ENCODE data around the gene HSP90B1. TPM values are rescaled to one million over a fixed set of nuclear protein-coding genes. Genes with fewer than 3 reads are reported as not detected.

Gene HSP90B1
- total RNA-seq, 1 experiment from 2014 or later = 888 TPM

GRCh38 chr12:103997286-103997900, 67.2 kb downstream of the HSP90B1 start:
- no peaks in the 10 kb centered on the region for H3K36me3 ChIP-seq (ENCODE audit: control insufficient read depth in 1 of 2, insufficient read depth in 2 of 2, low read length in 2 of 2)
- H3K27ac ChIP-seq (ENCODE audit: low read depth, low read length) = no peak overlapping the region
- CTCF ChIA-PET = no interaction called here
- no peak overlapping the region for H2AFZ ChIP-seq (ENCODE audit: low read depth, low read length, poor library complexity, severe bottlenecking)
- H3K4me1 ChIP-seq (ENCODE audit: control insufficient read depth in 1 of 2, insufficient read depth in 2 of 2, low read length in 2 of 2) = no peaks in the 10 kb centered on the region
- H3K4me2 ChIP-seq (ENCODE audit: low read length) = no peak overlapping the region
- intact Hi-C loops (cut with micrococcal nuclease) = no loop called here
- H3K4me3 ChIP-seq (replicated peaks in 1 of 2; ENCODE audit: low read depth in 1 of 2, low read length in 2 of 2) = no peak overlapping the region
- no peaks in the 10 kb centered on the region for H3K9me3 ChIP-seq (ENCODE audit: control insufficient read depth in 1 of 2, insufficient read depth in 1 of 2, low read depth in 1 of 2, low read length in 2 of 2)
- RAD21 ChIA-PET (ENCODE audit: low non-redundant PET in 1 of 2, low total read pairs in 2 of 2, uncharacterized antibody in 2 of 2, unreplicated experiment in 2 of 2) = no interaction called here
- no TSS peak for BruUV-seq (replicated peaks)
- H3K79me2 ChIP-seq (ENCODE audit: insufficient read depth, low read length) = no peaks in the 10 kb centered on the region
- POLR2A ChIA-PET = no interaction called here
- peaks cover 15% of the 10 kb centered on the region; the same call in 1 of the 2 replicates for H3K27me3 ChIP-seq (ENCODE audit: insufficient read depth, low read length)
- no peaks in the 10 kb centered on the region for H3K9me2 ChIP-seq (ENCODE audit: insufficient read depth)
- ATAC-seq (no peak), DNase-seq (ENCODE audit: low read depth, low spot score) (no peak)
- no peak overlapping the region for H3K9ac ChIP-seq (ENCODE audit: low read length)
- TF ChIP-seq ZFX (IDR thresholded peaks at IDR 0.05) (no peak), REST (IDR thresholded peaks at IDR 0.05; ENCODE audit: low read depth) (no peak), RAD21 (IDR thresholded peaks at IDR 0.05; ENCODE audit: low read depth) (no peak), ZNF274 (IDR thresholded peaks at IDR 0.05; ENCODE audit: low read depth, low read length) (no peak), EZH2 (IDR thresholded peaks at IDR 0.05) (no peak), CBX3 (IDR thresholded peaks at IDR 0.05; ENCODE audit: low read depth) (no peak), MAX (IDR thresholded peaks at IDR 0.05) (no peak), POLR2A (IDR thresholded peaks at IDR 0.05; ENCODE audit: borderline replicate concordance, extremely low read depth, insufficient read depth, insufficient read length) (no peak), YY1 (IDR thresholded peaks at IDR 0.05; ENCODE audit: extremely low read depth, insufficient replicate concordance, low read depth, low read length) (no peak), SIN3A (IDR thresholded peaks at IDR 0.05; ENCODE audit: low read depth) (no peak), POLR2AphosphoS5 (IDR thresholded peaks at IDR 0.05; ENCODE audit: low read depth, low read length) (no peak), ATF3 (IDR thresholded peaks at IDR 0.05) (no peak), CEBPB (IDR thresholded peaks at IDR 0.05; ENCODE audit: low read depth) (no peak)
- H4K20me1 ChIP-seq (ENCODE audit: insufficient read depth) = no peaks in the 10 kb centered on the region

Other genes starting within 250 kb of the HSP90B1 start
- 18.7 TPM for gene NT5DC3, start 89.2 kb upstream of the HSP90B1 start, total RNA-seq (2021; ENCODE audit: unreplicated experiment)
- 23.9 TPM for gene TDG, start 35.5 kb downstream of the HSP90B1 start, total RNA-seq (2021; ENCODE audit: unreplicated experiment)
- gene GLT8D2, start 119.8 kb downstream of the HSP90B1 start, total RNA-seq (2021; ENCODE audit: unreplicated experiment) = 4.8 TPM
- gene HCFC2, start 134.1 kb downstream of the HSP90B1 start, total RNA-seq (2021; ENCODE audit: unreplicated experiment) = 4.9 TPM
- 22.4 TPM for gene NFYB, start 207.8 kb downstream of the HSP90B1 start, total RNA-seq (2021; ENCODE audit: unreplicated experiment)

Measured in HCT116 (cell line).